ENCODE results near the gene NUP62. TPM values are rescaled to one million over a fixed set of nuclear protein-coding genes. Genes with fewer than 3 reads are reported as not detected.

Gene NUP62
- total and polyA plus RNA-seq, 12 donors, result 13.2 to 48.1 (median 32.7) TPM

DNA sequence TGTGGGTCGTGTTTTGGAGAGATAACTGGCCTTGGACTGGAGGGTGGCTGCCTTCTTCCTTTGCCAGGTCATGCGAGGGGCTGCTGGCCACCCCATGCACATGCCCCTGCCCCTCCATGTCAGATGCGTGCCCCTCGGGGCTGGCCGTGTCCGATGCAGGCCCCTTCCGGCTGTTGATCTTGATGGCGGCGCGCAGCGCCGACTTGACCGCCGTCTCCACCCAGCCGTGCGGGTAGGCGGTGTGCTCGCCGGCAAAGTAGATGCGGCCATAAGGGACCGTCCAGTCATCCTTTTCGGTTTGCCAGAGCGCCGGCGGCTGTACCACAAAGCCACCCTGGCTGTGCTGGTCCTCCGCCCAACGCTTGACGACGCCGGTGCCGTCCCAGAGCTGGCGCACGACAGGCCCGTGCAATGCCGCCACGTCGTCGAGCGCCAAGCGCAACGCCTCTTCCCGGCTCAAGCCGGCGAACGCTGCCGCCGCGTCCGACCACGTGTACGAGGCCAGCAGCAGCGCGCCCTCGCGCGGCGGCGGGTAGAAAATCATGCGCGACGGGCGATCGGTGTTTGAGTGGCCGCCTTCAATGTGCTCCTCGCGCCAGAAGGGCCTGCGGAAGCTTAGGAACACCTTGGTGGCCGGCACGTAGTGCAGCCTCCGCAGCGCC, 39.5 kb downstream of the NUP62 start:
- DNase-seq (peak; percentile 69 to 80), ATAC-seq (peak; percentile 50 to 81 (median 64))
- peaks cover 0 to 30% (median 13%) of the 10 kb centered on the region in 9 donors for H3K36me3 ChIP-seq
- intact Hi-C loops (cut with DNase I), result no loop called here
- peaks cover 0 to 9% (median 0%) of the 10 kb centered on the region in 7 donors for H3K27me3 ChIP-seq
- peak overlapping the region in 8 of 10 donors; percentile 10 to 48 (median 32) for H3K4me3 ChIP-seq
- WGBS, 2 donors, result 13 to 20% methylated on average over 71 of the region's 71 CpGs
- no peak overlapping the region for H3K27ac ChIP-seq
- peaks cover 5 to 27% (median 11%) of the 10 kb centered on the region in 9 donors for H3K4me1 ChIP-seq
- TF ChIP-seq, protein P1, sequence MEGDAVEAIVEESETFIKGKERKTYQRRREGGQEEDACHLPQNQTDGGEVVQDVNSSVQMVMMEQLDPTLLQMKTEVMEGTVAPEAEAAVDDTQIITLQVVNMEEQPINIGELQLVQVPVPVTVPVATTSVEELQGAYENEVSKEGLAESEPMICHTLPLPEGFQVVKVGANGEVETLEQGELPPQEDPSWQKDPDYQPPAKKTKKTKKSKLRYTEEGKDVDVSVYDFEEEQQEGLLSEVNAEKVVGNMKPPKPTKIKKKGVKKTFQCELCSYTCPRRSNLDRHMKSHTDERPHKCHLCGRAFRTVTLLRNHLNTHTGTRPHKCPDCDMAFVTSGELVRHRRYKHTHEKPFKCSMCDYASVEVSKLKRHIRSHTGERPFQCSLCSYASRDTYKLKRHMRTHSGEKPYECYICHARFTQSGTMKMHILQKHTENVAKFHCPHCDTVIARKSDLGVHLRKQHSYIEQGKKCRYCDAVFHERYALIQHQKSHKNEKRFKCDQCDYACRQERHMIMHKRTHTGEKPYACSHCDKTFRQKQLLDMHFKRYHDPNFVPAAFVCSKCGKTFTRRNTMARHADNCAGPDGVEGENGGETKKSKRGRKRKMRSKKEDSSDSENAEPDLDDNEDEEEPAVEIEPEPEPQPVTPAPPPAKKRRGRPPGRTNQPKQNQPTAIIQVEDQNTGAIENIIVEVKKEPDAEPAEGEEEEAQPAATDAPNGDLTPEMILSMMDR (IDR thresholded peaks at IDR 0.05), result peak; percentile 64 to 89 (median 84)
- no peaks in the 10 kb centered on the region for H3K9me3 ChIP-seq

DNA sequence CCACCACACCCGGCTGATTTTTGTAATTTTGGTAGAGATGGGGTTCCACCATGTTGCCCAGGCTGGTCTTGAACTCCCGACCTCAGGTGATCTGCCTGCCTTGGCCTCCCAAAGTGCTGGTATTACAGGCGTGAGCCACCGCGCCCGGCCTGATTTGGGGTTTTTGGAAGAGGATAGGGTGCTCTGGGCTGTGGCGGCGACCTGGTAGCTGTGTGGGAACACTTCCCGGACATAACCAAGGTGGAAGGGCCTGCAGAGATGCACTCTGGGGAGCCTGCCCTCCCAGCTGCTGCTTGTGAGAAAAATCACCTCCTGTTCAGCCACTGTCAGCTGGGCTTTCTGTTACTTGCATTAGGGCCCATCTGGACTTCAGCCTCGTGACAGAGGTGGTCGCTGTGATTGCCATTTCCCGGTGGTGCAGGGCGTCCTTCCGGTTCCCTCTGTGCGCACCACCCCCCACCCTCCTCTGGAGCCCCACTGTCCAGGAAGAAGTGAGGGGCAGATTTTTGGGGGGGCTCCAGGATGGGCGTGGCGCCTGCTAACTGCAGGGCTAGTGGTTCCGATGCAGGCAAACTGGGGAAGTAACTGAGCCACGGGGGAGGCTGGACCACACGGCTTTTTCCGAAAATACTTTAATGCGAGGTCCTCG, 40.1 kb downstream of the NUP62 start:
- TF ChIP-seq, protein P1 (IDR thresholded peaks at IDR 0.05), result no peak
- H3K4me3 ChIP-seq, result no peak overlapping the region
- 79 to 86% methylated on average over 23 of the region's 23 CpGs for WGBS, 2 donors
- intact Hi-C loops (cut with DNase I), result no loop called here
- peaks cover 5 to 27% (median 11%) of the 10 kb centered on the region in 9 donors for H3K4me1 ChIP-seq
- H3K27me3 ChIP-seq, result peaks cover 0 to 9% (median 0%) of the 10 kb centered on the region in 7 donors
- H3K36me3 ChIP-seq, result peaks cover 0 to 36% (median 20%) of the 10 kb centered on the region in 9 donors
- DNase-seq (peak in 1 of 2 donors; percentile 4), ATAC-seq (peak in 2 of 8 donors; percentile 8 to 13)
- no peaks in the 10 kb centered on the region for H3K9me3 ChIP-seq
- no peak overlapping the region for H3K27ac ChIP-seq

DNA sequence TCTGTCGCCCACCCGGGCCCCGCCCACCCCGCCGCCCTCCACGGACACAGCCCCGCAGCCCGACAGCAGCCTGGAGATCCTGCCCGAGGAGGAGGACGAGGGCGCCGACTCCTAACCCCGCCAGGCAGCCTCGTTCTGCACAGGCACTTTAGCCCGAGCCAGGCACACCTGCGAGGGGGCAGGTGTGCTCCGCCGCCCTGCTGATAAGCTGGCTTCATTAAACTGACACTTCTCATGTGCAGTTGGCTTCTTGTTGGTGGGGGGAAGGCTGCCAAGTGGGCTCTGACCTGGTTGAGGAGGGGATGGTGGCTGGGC, 40.8 kb downstream of the NUP62 start:
- no peak overlapping the region for H3K27ac ChIP-seq
- H3K9me3 ChIP-seq, result no peaks in the 10 kb centered on the region
- intact Hi-C loops (cut with DNase I), result no loop called here
- peaks cover 5 to 43% (median 26%) of the 10 kb centered on the region in 9 donors for H3K36me3 ChIP-seq
- no peak for ATAC-seq
- TF ChIP-seq, protein P1 (IDR thresholded peaks at IDR 0.05), result no peak
- H3K4me1 ChIP-seq, result peaks cover 5 to 27% (median 11%) of the 10 kb centered on the region in 9 donors
- 81 to 90% methylated on average over 16 to 18 of the region's 18 CpGs for WGBS, 2 donors
- H3K4me3 ChIP-seq, result no peak overlapping the region
- DNase-seq, result no peak
- H3K27me3 ChIP-seq, result peaks cover 0 to 9% (median 0%) of the 10 kb centered on the region in 7 donors

DNA sequence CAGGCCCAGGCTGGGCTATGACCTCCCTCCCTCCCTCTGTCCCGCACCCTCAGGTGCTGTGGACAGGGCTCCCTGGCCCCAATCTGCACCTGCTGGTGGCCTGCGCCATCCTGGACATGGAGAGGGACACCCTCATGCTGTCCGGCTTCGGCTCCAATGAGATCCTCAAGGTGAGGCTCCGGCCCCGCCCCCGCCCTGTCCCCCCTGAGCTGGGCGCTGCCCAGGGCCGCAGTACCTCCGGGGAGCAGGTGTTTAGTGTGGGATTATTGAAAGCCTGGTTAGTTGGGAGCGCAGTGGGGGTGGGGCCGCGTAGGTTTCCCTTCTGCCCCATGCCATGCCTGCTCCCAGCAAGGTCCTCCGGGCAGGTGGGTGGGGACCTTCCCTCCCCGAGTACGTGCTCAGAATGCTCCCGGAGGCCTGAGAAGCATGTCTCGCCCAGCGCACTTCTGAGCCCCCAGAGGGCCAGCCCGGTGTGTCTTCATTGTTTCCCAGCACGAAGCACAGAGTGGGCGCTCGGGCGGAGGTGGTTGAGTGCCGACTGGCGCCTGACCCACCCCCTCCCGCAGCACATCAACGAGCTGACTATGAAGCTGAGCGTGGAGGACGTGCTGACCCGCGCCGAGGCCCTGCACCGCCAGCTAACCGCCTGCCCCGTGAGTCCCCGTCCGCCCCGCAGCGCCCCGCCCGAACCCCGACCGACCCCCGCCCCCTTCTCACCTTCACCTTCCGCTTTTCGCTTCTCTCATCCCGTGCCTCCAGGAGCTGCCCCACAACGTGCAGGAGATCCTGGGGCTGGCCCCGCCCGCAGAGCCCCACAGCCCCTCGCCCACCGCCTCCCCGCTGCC, 41.4 kb downstream of the NUP62 start:
- ATAC-seq, result peak in 1 of 8 donors; percentile 4
- TF ChIP-seq, protein P1 (IDR thresholded peaks at IDR 0.05), result no peak

More for the DNA sequence above, 41.4 kb downstream of the NUP62 start:
- DNase-seq, result peak in 1 of 2 donors; percentile 4
- Histone ChIP-seq H3K4me3 (peak overlapping the region in 1 of 10 donors; percentile 25), H3K27me3 (peaks cover 0 to 9% (median 0%) of the 10 kb centered on the region in 7 donors), H3K9me3 (no peaks in the 10 kb centered on the region), H3K27ac (peak overlapping the region in 2 of 10 donors; percentile 33 to 35), H3K36me3 (peaks cover 8 to 49% (median 32%) of the 10 kb centered on the region in 9 donors), H3K4me1 (peaks cover 5 to 27% (median 11%) of the 10 kb centered on the region in 9 donors)
- 64 to 89% methylated on average over 50 to 54 of the region's 54 CpGs for WGBS, 2 donors
- intact Hi-C loops (cut with DNase I), result no loop called here

Measured in heart right ventricle (tissue), 16 donors.